Measurements from ENCODE around the gene TCN2.
"Not testable (repeated sequence)": the region's sequence is repeated elsewhere in the genome, so short reads cannot be mapped to it uniquely, and the experiment has no call there.

Gene TCN2

DNA sequence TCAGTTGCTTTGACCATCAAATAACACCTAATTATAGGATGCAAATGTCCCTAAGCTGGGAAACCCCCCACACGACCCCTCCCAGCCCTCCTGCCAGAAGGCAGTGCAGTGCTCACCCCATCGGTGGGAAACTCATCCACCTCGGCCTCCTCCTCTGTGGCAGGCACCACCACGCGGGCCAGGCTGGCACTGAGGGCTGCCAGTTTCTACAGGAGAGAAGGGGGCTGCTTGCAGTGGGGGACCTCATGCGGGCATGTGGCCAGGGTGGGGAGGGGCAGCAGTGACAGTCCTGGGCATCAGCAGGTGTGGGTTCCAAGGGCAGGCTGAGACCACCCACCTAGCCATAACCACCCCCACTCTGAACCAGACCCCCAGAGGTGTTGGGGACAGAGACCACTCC lies 26.1 kb upstream of the TCN2 start:
- no peak for DNase-seq

DNA sequence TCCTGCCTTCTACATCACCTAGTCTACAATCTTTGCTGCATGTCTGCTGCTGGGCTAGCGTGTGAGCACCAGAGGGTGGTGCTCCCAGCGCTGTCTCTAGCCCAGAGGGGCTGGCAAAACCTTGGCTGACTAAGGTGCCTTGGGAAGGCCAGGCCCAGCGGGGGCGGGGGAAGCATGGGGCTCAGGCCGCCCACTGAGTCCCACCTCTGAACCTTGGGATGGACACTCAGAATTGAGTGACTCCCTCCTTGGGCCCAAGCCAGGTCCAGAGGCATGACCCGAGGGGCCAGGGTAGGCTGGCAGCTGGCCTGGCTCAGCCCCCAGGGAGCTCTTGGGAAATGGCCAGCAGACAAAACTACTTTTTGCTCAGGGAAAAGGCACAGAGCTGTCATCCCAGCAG lies 24.9 kb upstream of the TCN2 start:
- no peak for DNase-seq

DNA sequence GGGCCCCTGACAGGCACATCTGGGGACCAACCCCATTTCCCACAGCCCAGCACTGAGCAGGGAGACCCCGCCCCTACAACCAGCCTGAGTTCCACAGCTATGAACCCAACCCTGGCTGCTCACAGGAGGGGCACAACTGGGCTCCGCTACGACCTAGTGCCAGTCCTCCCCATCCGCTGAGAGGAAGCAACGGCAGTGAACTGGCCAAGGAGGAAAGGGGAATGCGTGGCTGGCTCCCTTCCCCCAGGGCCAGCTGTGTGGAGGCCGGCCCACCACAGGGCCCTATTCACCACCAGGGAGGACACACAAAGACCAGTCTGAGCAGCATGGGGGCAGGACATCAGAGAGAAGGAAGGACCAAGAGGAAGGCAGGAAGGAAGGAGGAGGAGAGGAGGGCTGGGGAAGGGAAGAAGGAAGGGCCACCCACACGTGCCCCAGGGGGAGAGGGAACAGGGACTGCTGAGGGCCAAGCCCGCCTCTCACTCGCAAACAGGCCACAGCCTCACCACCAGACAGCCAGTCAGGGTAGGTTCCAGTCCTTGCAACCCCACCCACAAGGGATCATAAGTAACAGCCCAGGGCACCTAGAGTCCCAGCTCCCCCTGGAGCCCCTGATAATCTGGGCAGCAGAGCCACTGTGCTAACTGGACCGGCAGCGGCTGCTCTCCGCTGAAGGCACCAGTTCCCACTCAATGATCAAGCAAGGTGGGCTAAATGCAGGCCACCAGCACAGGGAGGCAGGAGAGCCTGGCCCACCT lies 24.0 kb upstream of the TCN2 start:
- DNase-seq = no peak

DNA sequence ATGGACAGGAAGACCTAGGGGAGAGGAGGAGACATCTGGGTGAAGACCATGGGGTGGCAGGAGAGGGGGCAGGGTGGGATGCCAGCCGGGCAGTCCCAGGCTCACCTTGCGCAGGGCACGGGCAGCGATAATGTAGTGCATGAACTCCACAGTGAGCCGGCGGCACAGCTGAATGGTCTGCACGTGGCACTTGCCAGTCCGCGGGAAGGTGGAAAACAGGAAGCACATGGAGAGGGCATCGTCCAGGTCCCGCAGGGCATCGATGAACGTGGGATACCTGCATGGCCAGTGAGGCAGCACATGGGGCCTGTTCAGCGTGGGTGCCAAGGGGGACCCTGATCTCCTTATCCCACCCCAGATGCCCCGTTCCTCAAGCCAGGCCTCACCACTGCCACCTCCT lies 22.5 kb upstream of the TCN2 start:
- no peak for DNase-seq

DNA sequence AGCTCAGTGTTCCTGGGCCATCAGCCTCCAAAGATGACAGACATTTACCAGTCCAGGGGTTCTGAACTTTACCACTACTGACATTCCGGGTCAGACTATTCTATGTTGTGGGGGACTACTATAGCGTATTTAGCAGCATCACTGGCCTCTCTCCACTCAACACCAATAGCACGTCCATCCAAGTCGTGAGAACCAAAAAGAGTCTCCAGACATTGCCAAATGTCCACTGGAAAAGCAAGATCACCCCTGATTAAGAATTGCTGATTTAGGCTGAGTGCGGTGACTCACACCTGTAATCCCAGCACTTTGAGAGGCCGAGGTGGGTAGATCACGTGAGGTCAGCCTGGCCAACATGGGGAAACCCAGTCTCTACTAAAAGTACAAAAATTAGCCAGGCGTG lies 20.6 kb upstream of the TCN2 start:
- no peak for DNase-seq

DNA sequence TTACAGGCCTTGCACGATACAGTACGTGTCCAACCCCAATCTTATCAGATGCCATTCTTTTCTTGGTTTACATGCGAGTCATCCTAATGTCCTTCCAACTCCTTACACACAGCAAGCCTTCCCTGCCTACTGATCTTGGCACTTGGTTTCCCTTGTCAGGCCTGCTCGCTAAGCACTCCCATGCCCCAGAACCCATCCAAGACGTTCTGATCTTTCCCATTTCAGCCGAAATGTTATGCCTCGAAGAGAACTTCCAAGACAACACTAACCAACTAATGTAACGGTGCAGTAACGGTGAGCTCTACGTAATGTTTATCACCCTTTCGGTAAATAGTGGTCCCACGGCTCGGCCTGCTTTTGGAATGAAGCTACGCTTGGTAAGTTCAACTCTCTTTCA lies 15.8 kb upstream of the TCN2 start:
- no peak for DNase-seq

- DNase-seq = peak; percentile 94
Observed at GRCh38 chr22:30591588-30592359, 15.2 kb upstream of the TCN2 start, which contains the start of gene PES1. Gene PES1 (minus strand): TSS chr22:30591910. CDS start chr22:30591833, 77 bp downstream.

GRCh38 chr22:30592360-30592713 lies 14.6 kb upstream of the TCN2 start:
- DNase-seq = not testable (repeated sequence)

DNA sequence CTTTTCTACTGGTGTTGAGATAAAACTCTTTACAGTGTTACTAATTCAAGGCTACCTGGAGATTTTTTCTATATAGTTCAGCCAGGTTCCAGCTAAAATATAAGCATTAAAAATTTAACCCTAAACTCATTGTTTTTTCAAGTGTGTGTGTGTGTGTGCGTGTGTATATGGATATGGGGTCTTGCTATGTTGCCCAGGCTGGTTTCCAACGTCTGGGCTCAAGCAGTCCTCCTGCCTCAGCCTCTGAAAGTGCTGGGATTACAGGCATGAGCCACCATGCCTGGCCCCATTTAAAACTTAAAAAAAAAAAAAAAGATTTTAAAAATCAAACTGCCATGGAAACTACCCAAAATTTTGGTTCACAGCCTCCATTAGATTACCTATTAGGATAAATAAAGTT lies 10.8 kb upstream of the TCN2 start:
- no peak for DNase-seq

DNA sequence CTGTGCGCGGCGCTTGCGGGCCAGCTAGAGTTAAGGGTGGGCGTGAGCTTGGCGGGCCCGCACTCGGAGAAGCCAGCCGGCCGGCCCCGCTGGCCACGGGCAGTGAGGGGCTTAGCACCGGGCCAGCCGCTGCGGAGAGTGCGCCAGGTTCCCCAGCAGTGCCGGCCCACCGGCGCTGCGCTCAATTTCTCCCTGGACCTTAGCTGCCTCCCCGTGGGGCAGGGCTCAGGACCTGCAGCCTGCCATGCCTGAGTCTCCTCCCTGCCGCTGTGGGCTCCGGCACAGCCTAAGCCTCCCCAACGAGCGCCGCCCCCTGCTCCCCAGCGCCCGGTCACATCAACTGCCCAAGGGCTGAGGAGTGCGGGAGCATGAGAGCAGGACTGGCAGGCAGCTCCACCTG lies 10.1 kb upstream of the TCN2 start:
- no peak for DNase-seq

DNA sequence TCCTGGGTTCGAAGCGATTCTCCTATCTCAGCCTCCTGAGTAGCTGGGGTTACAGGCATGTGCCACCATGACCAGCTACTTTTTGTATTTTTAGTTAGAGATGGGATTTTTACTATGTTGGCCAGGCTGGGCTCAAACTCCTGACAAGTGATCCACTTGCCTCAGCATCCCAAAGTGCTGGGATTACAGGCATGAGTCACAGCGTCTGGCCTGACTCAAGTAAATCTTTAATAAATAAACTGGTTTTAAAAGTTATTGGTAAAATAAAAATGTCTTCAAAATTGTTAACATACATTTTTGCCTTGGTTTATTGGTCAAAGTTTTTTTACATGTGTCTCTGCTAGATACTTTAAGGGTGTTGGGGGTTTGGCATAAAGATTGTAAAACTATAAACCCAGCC lies 8.0 kb upstream of the TCN2 start:
- no peak for DNase-seq

GRCh38 chr22:30600921-30601320 lies 6.1 kb upstream of the TCN2 start:
- DNase-seq = no peak

- no peak for DNase-seq
Observed at GRCh38 chr22:30601464-30601863, 5.5 kb upstream of the TCN2 start.

DNA sequence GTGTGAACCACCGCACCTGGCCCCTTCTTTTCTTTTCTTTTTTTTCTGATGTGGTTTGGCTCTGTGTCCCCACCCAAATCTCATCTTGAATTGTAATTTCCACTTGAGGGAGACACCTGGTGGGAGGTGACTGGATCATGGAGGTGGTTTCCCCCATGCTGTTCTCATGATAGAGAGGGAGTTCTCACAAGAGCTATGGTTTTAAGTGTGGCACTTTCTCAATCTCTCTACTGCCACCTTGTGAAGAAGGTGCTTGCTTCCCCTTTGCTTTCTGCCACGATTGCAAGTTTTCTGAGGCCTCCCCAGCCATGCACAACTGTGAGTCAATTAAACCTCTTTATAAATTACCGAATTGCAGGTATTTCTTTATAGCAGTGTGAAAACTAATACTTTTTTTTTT lies 4.9 kb upstream of the TCN2 start:
- DNase-seq = no peak

GRCh38 chr22:30603801-30604200 lies 3.2 kb upstream of the TCN2 start:
- DNase-seq = no peak

DNA sequence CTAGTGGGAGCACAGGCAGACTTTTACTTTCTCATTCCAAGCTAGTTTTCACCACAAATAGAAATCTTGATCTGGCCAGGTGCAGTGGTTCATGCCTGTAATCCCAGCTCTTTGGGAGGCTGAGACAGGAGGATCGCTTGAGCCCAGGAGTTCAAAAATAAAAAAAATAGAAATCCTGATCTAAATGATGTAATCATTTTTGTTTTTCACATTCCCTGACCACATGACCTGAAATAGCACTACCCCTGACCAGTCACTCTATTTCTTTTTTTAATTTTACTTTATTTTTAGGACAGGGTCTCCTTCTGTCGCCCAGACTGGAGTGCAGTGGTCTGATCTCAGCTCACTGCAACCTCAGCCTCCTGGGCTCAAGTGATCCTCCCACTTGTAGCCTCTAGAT lies 2.3 kb upstream of the TCN2 start:
- DNase-seq = no peak

- DNase-seq = peak; percentile 64
Observed at GRCh38 chr22:30605449-30606110, 1.4 kb upstream of the TCN2 start.

DNA sequence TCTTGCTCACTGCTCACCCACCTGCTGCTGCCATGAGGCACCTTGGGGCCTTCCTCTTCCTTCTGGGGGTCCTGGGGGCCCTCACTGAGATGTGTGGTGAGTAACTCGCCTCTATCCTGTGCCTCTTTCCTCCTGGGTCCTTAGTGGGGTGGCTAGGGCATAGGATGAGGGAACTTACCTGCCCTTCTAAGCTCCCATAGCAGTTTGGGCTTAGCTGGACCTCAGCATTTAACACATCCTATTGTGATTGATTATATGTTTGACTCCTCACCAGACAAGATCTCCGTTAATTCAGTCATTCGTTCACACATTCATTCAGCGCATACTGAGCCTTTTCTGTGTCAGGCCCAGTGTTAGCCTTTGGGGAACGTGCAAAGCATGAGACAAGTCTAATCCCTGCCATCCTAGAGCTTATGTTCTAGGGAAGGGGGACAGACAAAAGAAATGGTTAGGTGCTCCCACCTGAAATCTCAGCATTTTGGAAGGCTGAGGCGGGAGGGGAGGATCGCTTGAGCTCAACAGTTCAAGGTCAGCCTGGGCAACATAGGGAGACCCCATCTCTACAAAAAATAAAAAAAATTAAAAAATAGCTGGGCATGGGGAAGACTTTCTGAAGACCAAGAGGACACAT lies 441 bp downstream of the TCN2 start:
- DNase-seq = no peak

DNA sequence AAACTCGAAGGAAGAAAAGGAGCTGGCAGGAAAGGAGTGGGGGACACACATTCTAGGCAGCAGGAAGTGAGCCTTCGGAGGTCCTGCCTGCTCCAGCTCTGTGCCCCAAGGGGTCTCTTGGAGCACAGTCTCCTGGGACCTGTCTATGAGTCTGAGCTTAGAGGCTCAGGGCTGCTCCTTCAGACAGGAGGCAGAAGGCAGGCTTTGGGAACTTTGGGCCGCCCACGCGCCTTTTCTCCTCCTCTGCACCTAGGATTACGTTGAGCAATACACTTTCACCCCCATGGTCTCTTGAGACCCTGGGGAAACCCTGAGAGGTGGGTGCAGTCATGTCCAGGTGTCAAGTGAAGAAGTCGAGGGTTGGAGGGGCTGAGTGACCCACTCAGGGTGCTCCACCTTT lies 965 bp downstream of the TCN2 start:
- no peak for DNase-seq

- DNase-seq = no peak
Observed at GRCh38 chr22:30609260-30610185, 2.5 kb downstream of the TCN2 start.

DNA sequence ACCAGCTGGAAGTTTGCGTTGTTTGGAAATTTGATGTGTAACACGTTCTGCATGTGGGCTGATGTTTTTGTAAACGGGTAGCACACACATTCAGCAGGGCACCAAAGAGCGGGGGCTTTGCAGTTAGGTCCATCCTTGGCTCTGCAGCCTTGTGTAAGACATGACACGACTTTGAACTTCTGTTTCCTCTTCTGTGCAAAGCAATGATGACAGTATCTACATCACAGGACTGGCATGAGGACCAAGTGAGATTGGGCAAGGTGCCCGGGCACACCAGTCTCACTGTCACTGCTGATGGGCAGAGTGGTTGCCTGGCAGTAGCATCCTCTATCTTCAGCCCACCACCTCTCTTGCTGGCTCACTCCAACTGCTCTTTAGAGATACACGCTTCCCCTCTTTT lies 3.3 kb downstream of the TCN2 start:
- DNase-seq = no peak

GRCh38 chr22:30611197-30611596 lies 4.2 kb downstream of the TCN2 start:
- DNase-seq = no peak

Measured in activated CD8-positive, alpha-beta memory T cell treated with anti-CD3 and anti-CD28 coated beads, Interleukin-2, amount 50 U/mL, for 48 hours (primary cell).